ENCODE measurements around the gene IMMP2L. TPM values are rescaled to one million over a fixed set of nuclear protein-coding genes. Genes with fewer than 3 reads are reported as not detected.

Gene IMMP2L
- total and polyA plus RNA-seq, 2 donors (not counting 3 experiments of a cell fraction or from before 2014, with no cell fraction given): 9.9 to 11.8 TPM

DNA sequence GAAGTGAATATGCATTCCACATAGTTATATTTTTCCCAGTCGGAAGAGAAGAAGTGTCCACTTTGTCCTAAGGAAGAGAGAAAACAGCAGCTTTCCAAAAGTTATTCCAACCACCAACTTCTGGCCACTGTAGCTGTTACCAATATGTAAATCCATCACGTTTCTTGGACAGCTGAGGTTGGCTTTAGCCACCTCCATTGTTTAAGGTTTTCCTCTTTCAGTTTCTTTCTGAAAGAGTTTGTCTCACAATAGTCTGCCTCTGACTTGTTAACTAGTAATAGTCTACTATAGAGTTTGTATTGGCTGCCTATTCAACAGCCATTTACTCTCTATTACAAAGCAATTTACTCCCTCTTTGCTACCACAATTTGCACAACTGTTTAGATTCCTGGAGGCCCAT, 929.0 kb downstream of the IMMP2L start:
- DNase-seq (ENCODE audit: low read depth, low spot score) (no peak), FAIRE-seq (no peak)
- intact Hi-C loops (cut with micrococcal nuclease): no loop called here
- POLR2A ChIA-PET: no interaction called here
- BruUV-seq (replicated peaks): no TSS peak
- Histone ChIP-seq H3K27me3 (ENCODE audit: control insufficient read depth in 2 of 2, insufficient read depth in 2 of 2, low read length in 2 of 2) (no peaks in the 10 kb centered on the region), H3K36me3 (ENCODE audit: control insufficient read depth in 2 of 2, extremely low read depth in 1 of 2, insufficient read depth in 2 of 2, low read length in 2 of 2) (no peaks in the 10 kb centered on the region), H3K9me1 (replicated peaks; ENCODE audit: control insufficient read depth, extremely low read depth, insufficient read depth, low read length) (no peaks in the 10 kb centered on the region), H2AFZ (ENCODE audit: low read depth, low read length) (no peak overlapping the region), H3K79me2 (ENCODE audit: control insufficient read depth, insufficient read depth, low read length) (no peaks in the 10 kb centered on the region), H3K4me2 (ENCODE audit: insufficient read depth, low read length) (no peak overlapping the region), H4K20me1 (replicated peaks; ENCODE audit: control insufficient read depth, extremely low read depth, insufficient read depth, low read length) (no peaks in the 10 kb centered on the region), H3K4me3 (replicated peaks in 1 of 3; ENCODE audit: insufficient read depth in 1 of 3, low read depth in 1 of 3, low read length in 3 of 3) (no peak overlapping the region), H3K9ac (replicated peaks; ENCODE audit: extremely low read depth, insufficient read depth, low read length) (no peak overlapping the region), H3K9me3 (replicated peaks; ENCODE audit: control insufficient read depth, insufficient read depth, low read length) (no peaks in the 10 kb centered on the region), H3K27ac (ENCODE audit: insufficient read depth, low read depth, low read length) (no peak overlapping the region), H3K4me1 (ENCODE audit: control insufficient read depth, extremely low read depth, insufficient read depth, low read length) (no peaks in the 10 kb centered on the region)
- TF ChIP-seq MYC (IDR thresholded peaks at IDR 0.05; ENCODE audit: low read depth, low read length): no peak
- no peak for TF ChIP-seq POLR2AphosphoS5 (IDR thresholded peaks at IDR 0.05; ENCODE audit: insufficient read depth, low read depth, low read length)
- TF ChIP-seq FOS (IDR thresholded peaks at IDR 0.05; ENCODE audit: borderline replicate concordance, insufficient read depth, low read length): no peak
- TF ChIP-seq, protein P1, sequence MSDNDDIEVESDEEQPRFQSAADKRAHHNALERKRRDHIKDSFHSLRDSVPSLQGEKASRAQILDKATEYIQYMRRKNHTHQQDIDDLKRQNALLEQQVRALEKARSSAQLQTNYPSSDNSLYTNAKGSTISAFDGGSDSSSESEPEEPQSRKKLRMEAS (IDR thresholded peaks at IDR 0.05; ENCODE audit: insufficient read depth, insufficient read length): no peak
- TF ChIP-seq JUN (IDR thresholded peaks at IDR 0.05; ENCODE audit: borderline replicate concordance, insufficient read depth, insufficient read length, low read depth): no peak
- TF ChIP-seq GATA2 (IDR thresholded peaks at IDR 0.05; ENCODE audit: insufficient read depth, insufficient read length, low read depth, low read length): no peak
- no peak for TF ChIP-seq EZH2 (IDR thresholded peaks at IDR 0.05; ENCODE audit: borderline replicate concordance, low read depth, low read length, severe bottlenecking)
- no peak for TF ChIP-seq POLR2A (IDR thresholded peaks at IDR 0.05; ENCODE audit: low read depth, low read length)
- TF ChIP-seq CTCF (IDR thresholded peaks at IDR 0.05; ENCODE audit: extremely low read depth in 1 of 2, insufficient read depth in 1 of 2, low read depth in 1 of 2, low read length in 2 of 2): no peak
- CTCF ChIA-PET: no interaction called here
- dilution Hi-C loops (cut with MboI; ENCODE audit: extremely low pct_ligation_motif_present, low sequenced_read_pairs): no loop called here
